ENCODE results near the gene MORC4. TPM values are rescaled to one million over a fixed set of nuclear protein-coding genes. Genes with fewer than 3 reads are reported as not detected.

MORC4 gene
- polyA plus RNA-seq, 4 donors: 7.0 to 11.5 (median 9.4) TPM

- Histone ChIP-seq H3K4me3 (ENCODE audit: low read depth in 1 of 3, low read length in 3 of 3) (peak overlapping the region in 1 of 3 donors; percentile 15), H3K4me1 (ENCODE audit: control insufficient read depth in 3 of 3, insufficient read depth in 2 of 3, low read depth in 1 of 3, low read length in 2 of 3) (peaks cover 0 to 29% (median 3%) of the 10 kb centered on the region in 3 donors), H3K27ac (ENCODE audit: low read depth in 1 of 3, low read length in 2 of 3) (peak overlapping the region; percentile 70 to 90 (median 78)), H3K36me3 (ENCODE audit: control insufficient read depth in 3 of 3, insufficient read depth in 2 of 3, low read depth in 1 of 3, low read length in 3 of 3) (peaks cover 0 to 11% (median 0%) of the 10 kb centered on the region in 3 donors), H3K27me3 (ENCODE audit: control insufficient read depth in 3 of 3, insufficient read depth in 3 of 3, low read length in 3 of 3) (no peaks in the 10 kb centered on the region), H3K9me3 (ENCODE audit: control insufficient read depth in 2 of 2, insufficient read depth in 1 of 2, low read depth in 1 of 2, low read length in 1 of 2) (no peaks in the 10 kb centered on the region)
- FAIRE-seq (no peak), DNase-seq (peak; percentile 59 to 73)
- WGBS, 3 donors: 4 to 20% (median 5%) methylated on average over 3 of the region's 3 CpGs
Observed at GRCh38 chrX:106933538-106933961, 66.5 kb downstream of the MORC4 start.

GRCh38 chrX:106932960-106933537 lies 67.0 kb downstream of the MORC4 start:
- H3K27me3 ChIP-seq (ENCODE audit: control insufficient read depth in 3 of 3, insufficient read depth in 3 of 3, low read length in 3 of 3): no peaks in the 10 kb centered on the region
- H3K9me3 ChIP-seq (ENCODE audit: control insufficient read depth in 2 of 2, insufficient read depth in 1 of 2, low read depth in 1 of 2, low read length in 1 of 2): no peaks in the 10 kb centered on the region
- H3K27ac ChIP-seq (ENCODE audit: low read depth in 1 of 3, low read length in 2 of 3): peak overlapping the region; percentile 70 to 90 (median 78)
- DNase-seq (peak in 1 of 2 donors; percentile 68), FAIRE-seq (no peak)
- H3K36me3 ChIP-seq (ENCODE audit: control insufficient read depth in 3 of 3, insufficient read depth in 2 of 3, low read depth in 1 of 3, low read length in 3 of 3): peaks cover 0 to 11% (median 0%) of the 10 kb centered on the region in 3 donors
- peak overlapping the region in 1 of 3 donors; percentile 15 for H3K4me3 ChIP-seq (ENCODE audit: low read depth in 1 of 3, low read length in 3 of 3)
- H3K4me1 ChIP-seq (ENCODE audit: control insufficient read depth in 3 of 3, insufficient read depth in 2 of 3, low read depth in 1 of 3, low read length in 2 of 3): peaks cover 0 to 29% (median 3%) of the 10 kb centered on the region in 3 donors
- WGBS, 3 donors: 27 to 50% (median 40%) methylated on average over 6 of the region's 6 CpGs

GRCh38 chrX:106932492-106932923 lies 67.5 kb downstream of the MORC4 start:
- Histone ChIP-seq H3K27ac (ENCODE audit: low read depth in 1 of 3, low read length in 2 of 3) (peak overlapping the region in 2 of 3 donors; percentile 78 to 90), H3K9me3 (ENCODE audit: control insufficient read depth in 2 of 2, insufficient read depth in 1 of 2, low read depth in 1 of 2, low read length in 1 of 2) (no peaks in the 10 kb centered on the region), H3K4me3 (ENCODE audit: low read depth in 1 of 3, low read length in 3 of 3) (peak overlapping the region in 1 of 3 donors; percentile 15), H3K27me3 (ENCODE audit: control insufficient read depth in 3 of 3, insufficient read depth in 3 of 3, low read length in 3 of 3) (no peaks in the 10 kb centered on the region), H3K36me3 (ENCODE audit: control insufficient read depth in 3 of 3, insufficient read depth in 2 of 3, low read depth in 1 of 3, low read length in 3 of 3) (peaks cover 0 to 11% (median 0%) of the 10 kb centered on the region in 3 donors), H3K4me1 (ENCODE audit: control insufficient read depth in 3 of 3, insufficient read depth in 2 of 3, low read depth in 1 of 3, low read length in 2 of 3) (peaks cover 0 to 29% (median 3%) of the 10 kb centered on the region in 3 donors)
- DNase-seq (peak; percentile 82 to 89), FAIRE-seq (no peak)
- WGBS, 3 donors: 24 to 52% (median 40%) methylated on average over 4 of the region's 4 CpGs

GRCh38 chrX:106931831-106932491 lies 68.1 kb downstream of the MORC4 start:
- 23 to 60% (median 55%) methylated on average over 3 of the region's 3 CpGs for WGBS, 3 donors
- Histone ChIP-seq H3K27ac (ENCODE audit: low read depth in 1 of 3, low read length in 2 of 3) (peak overlapping the region; percentile 50 to 90 (median 78)), H3K27me3 (ENCODE audit: control insufficient read depth in 3 of 3, insufficient read depth in 3 of 3, low read length in 3 of 3) (no peaks in the 10 kb centered on the region), H3K4me1 (ENCODE audit: control insufficient read depth in 3 of 3, insufficient read depth in 2 of 3, low read depth in 1 of 3, low read length in 2 of 3) (peaks cover 0 to 35% (median 4%) of the 10 kb centered on the region in 3 donors), H3K4me3 (ENCODE audit: low read depth in 1 of 3, low read length in 3 of 3) (peak overlapping the region in 1 of 3 donors; percentile 61), H3K9me3 (ENCODE audit: control insufficient read depth in 2 of 2, insufficient read depth in 1 of 2, low read depth in 1 of 2, low read length in 1 of 2) (no peaks in the 10 kb centered on the region), H3K36me3 (ENCODE audit: control insufficient read depth in 3 of 3, insufficient read depth in 2 of 3, low read depth in 1 of 3, low read length in 3 of 3) (peaks cover 0 to 11% (median 0%) of the 10 kb centered on the region in 3 donors)
- no peak for FAIRE-seq
- no peak for DNase-seq

GRCh38 chrX:106928227-106928626 lies 71.8 kb downstream of the MORC4 start:
- peak overlapping the region in 2 of 3 donors; percentile 1 to 61 for H3K4me3 ChIP-seq (ENCODE audit: low read depth in 1 of 3, low read length in 3 of 3)
- FAIRE-seq (no peak), DNase-seq (no peak)
- no peaks in the 10 kb centered on the region for H3K9me3 ChIP-seq (ENCODE audit: control insufficient read depth in 2 of 2, insufficient read depth in 1 of 2, low read depth in 1 of 2, low read length in 1 of 2)
- 63 to 66% (median 65%) methylated on average over 4 of the region's 4 CpGs for WGBS, 3 donors
- H3K27me3 ChIP-seq (ENCODE audit: control insufficient read depth in 3 of 3, insufficient read depth in 3 of 3, low read length in 3 of 3): no peaks in the 10 kb centered on the region
- peak overlapping the region in 2 of 3 donors; percentile 65 to 90 for H3K27ac ChIP-seq (ENCODE audit: low read depth in 1 of 3, low read length in 2 of 3)
- peaks cover 0 to 9% (median 0%) of the 10 kb centered on the region in 3 donors for H3K36me3 ChIP-seq (ENCODE audit: control insufficient read depth in 3 of 3, insufficient read depth in 2 of 3, low read depth in 1 of 3, low read length in 3 of 3)
- peaks cover 0 to 14% (median 4%) of the 10 kb centered on the region in 3 donors for H3K4me1 ChIP-seq (ENCODE audit: control insufficient read depth in 3 of 3, insufficient read depth in 2 of 3, low read depth in 1 of 3, low read length in 2 of 3)

GRCh38 chrX:106927700-106928099 lies 72.3 kb downstream of the MORC4 start:
- 12 to 61% (median 15%) methylated on average over 5 of the region's 5 CpGs for WGBS, 3 donors

GRCh38 chrX:106927023-106927422 lies 73.0 kb downstream of the MORC4 start:
- Histone ChIP-seq H3K9me3 (ENCODE audit: control insufficient read depth in 2 of 2, insufficient read depth in 1 of 2, low read depth in 1 of 2, low read length in 1 of 2) (no peaks in the 10 kb centered on the region), H3K36me3 (ENCODE audit: control insufficient read depth in 3 of 3, insufficient read depth in 2 of 3, low read depth in 1 of 3, low read length in 3 of 3) (peaks cover 0 to 9% (median 0%) of the 10 kb centered on the region in 3 donors), H3K4me1 (ENCODE audit: control insufficient read depth in 3 of 3, insufficient read depth in 2 of 3, low read depth in 1 of 3, low read length in 2 of 3) (peaks cover 0 to 10% (median 4%) of the 10 kb centered on the region in 3 donors), H3K27me3 (ENCODE audit: control insufficient read depth in 3 of 3, insufficient read depth in 3 of 3, low read length in 3 of 3) (no peaks in the 10 kb centered on the region), H3K4me3 (ENCODE audit: low read depth in 1 of 3, low read length in 3 of 3) (no peak overlapping the region), H3K27ac (ENCODE audit: low read depth in 1 of 3, low read length in 2 of 3) (peak overlapping the region in 1 of 3 donors; percentile 90)
- DNase-seq: no peak
- no peak for FAIRE-seq
- WGBS, 3 donors: 40 to 70% (median 64%) methylated on average over 3 of the region's 3 CpGs

More at GRCh38 chrX:106927700-106928099, 72.3 kb downstream of the MORC4 start:
- peak; percentile 46 to 63 for DNase-seq
- peak overlapping the region in 2 of 3 donors; percentile 65 to 90 for H3K27ac ChIP-seq (ENCODE audit: low read depth in 1 of 3, low read length in 2 of 3)
- no peaks in the 10 kb centered on the region for H3K9me3 ChIP-seq (ENCODE audit: control insufficient read depth in 2 of 2, insufficient read depth in 1 of 2, low read depth in 1 of 2, low read length in 1 of 2)
- FAIRE-seq: no peak
- H3K4me1 ChIP-seq (ENCODE audit: control insufficient read depth in 3 of 3, insufficient read depth in 2 of 3, low read depth in 1 of 3, low read length in 2 of 3): peaks cover 0 to 11% (median 4%) of the 10 kb centered on the region in 3 donors
- H3K36me3 ChIP-seq (ENCODE audit: control insufficient read depth in 3 of 3, insufficient read depth in 2 of 3, low read depth in 1 of 3, low read length in 3 of 3): peaks cover 0 to 9% (median 0%) of the 10 kb centered on the region in 3 donors
- peak overlapping the region in 1 of 3 donors; percentile 61 for H3K4me3 ChIP-seq (ENCODE audit: low read depth in 1 of 3, low read length in 3 of 3)
- no peaks in the 10 kb centered on the region for H3K27me3 ChIP-seq (ENCODE audit: control insufficient read depth in 3 of 3, insufficient read depth in 3 of 3, low read length in 3 of 3)

GRCh38 chrX:106921637-106922036 lies 78.4 kb downstream of the MORC4 start:
- H3K36me3 ChIP-seq (ENCODE audit: control insufficient read depth in 3 of 3, insufficient read depth in 2 of 3, low read depth in 1 of 3, low read length in 3 of 3): no peaks in the 10 kb centered on the region
- H3K27me3 ChIP-seq (ENCODE audit: control insufficient read depth in 3 of 3, insufficient read depth in 3 of 3, low read length in 3 of 3): no peaks in the 10 kb centered on the region
- no peaks in the 10 kb centered on the region for H3K9me3 ChIP-seq (ENCODE audit: control insufficient read depth in 2 of 2, insufficient read depth in 1 of 2, low read depth in 1 of 2, low read length in 1 of 2)
- H3K27ac ChIP-seq (ENCODE audit: low read depth in 1 of 3, low read length in 2 of 3): no peak overlapping the region
- no peak overlapping the region for H3K4me3 ChIP-seq (ENCODE audit: low read depth in 1 of 3, low read length in 3 of 3)
- WGBS, 3 donors: 35 to 60% (median 42%) methylated on average over 2 of the region's 2 CpGs
- no peak for DNase-seq
- no peak for FAIRE-seq
- H3K4me1 ChIP-seq (ENCODE audit: control insufficient read depth in 3 of 3, insufficient read depth in 2 of 3, low read depth in 1 of 3, low read length in 2 of 3): peaks cover 2 to 10% (median 5%) of the 10 kb centered on the region in 3 donors

Measured in small intestine (tissue), 7 donors.